IMR-90 (cell line): ENCODE data around the gene BCL2. TPM values are rescaled to one million over a fixed set of nuclear protein-coding genes. Genes with fewer than 3 reads are reported as not detected.

Experiments
- ATAC-seq: fragments of 200-7000 bp; cut with Tn5 transposase; 2 replicates; pipeline ENCODE4 v1.9.1; 2020; ENCODE audit warnings: low read depth, mild to moderate bottlenecking, moderate library complexity
- BruUV-seq: library from RNA; stranded (reverse); fragments of 400-500 nt; replicated peaks from 2 replicates; lab custom pipeline; 2021; lab: Mats Ljungman, UMichigan
- CTCF ChIA-PET: fragments of 300-600 bp; formaldehyde crosslinking; extraction: SDS; loops from one replicate; lab custom pipeline; 2021; ENCODE audit warnings: antibody characterized with exemption; lab: Yijun Ruan, JAX
- POLR2A ChIA-PET: fragments of 300-600 bp; sonication (Branson Sonifier 250); formaldehyde crosslinking; loops from one replicate; lab custom pipeline; 2022; ENCODE audit warnings: antibody characterized with exemption; ENCODE audit not compliant: unreplicated experiment; lab: Charles Lee
- DNase-seq: peaks from one replicate; pipeline ENCODE4 v3.0.0; 2013
- H2AFZ ChIP-seq: replicated peaks from 2 replicates; pipeline ENCODE3; 2013; ENCODE audit warnings: low read length, mild to moderate bottlenecking; ENCODE audit not compliant: poor library complexity
- H2AK5ac ChIP-seq: 2 replicates; pipeline ENCODE4 v1.6.1; 2013; ENCODE audit warnings: low read depth, low read length, inconsistent platforms
- H2AK9ac ChIP-seq: replicated peaks from 2 replicates; pipeline ENCODE3; 2013; ENCODE audit warnings: mild to moderate bottlenecking, low read depth, low read length, moderate library complexity; ENCODE audit not compliant: poor library complexity
- H2BK120ac ChIP-seq: 2 replicates; pipeline ENCODE4 v1.6.1; 2013; ENCODE audit warnings: low read depth, low read length, inconsistent platforms
- H2BK15ac ChIP-seq: 3 replicates; pipeline ENCODE4 v1.6.1; 2013; ENCODE audit warnings: low read depth, low read length, inconsistent platforms
- H2BK20ac ChIP-seq: 2 replicates; pipeline ENCODE4 v1.6.1; 2013; ENCODE audit warnings: low read depth, mild to moderate bottlenecking, inconsistent platforms, low read length, moderate library complexity
- H2BK5ac ChIP-seq: 2 replicates; pipeline ENCODE4 v1.6.1; 2013; ENCODE audit warnings: mild to moderate bottlenecking, low read depth, low read length, inconsistent platforms; ENCODE audit not compliant: poor library complexity, severe bottlenecking
- H3K14ac ChIP-seq: replicated peaks from 2 replicates; pipeline ENCODE4 v1.6.1; 2013; ENCODE audit warnings: low read depth, low read length, inconsistent platforms
- H3K18ac ChIP-seq: 2 replicates; pipeline ENCODE4 v1.6.1; 2013; ENCODE audit warnings: low read depth, low read length, control low read depth
- H3K23ac ChIP-seq: 2 replicates; pipeline ENCODE4 v1.6.1; 2013; ENCODE audit warnings: low read depth, low read length, inconsistent platforms
- H3K27ac ChIP-seq: 2 replicates; pipeline ENCODE4 v1.5.1; 2013; ENCODE audit warnings: mild to moderate bottlenecking, control low read depth, low read length; ENCODE audit not compliant: insufficient read depth
- H3K27me3 ChIP-seq: 2 replicates; pipeline ENCODE4 v1.6.1; 2013; ENCODE audit warnings: low read length; ENCODE audit not compliant: control insufficient read depth, insufficient read depth
- H3K36me3 ChIP-seq: 2 replicates; pipeline ENCODE4 v1.6.1; 2013; ENCODE audit warnings: low read length, mixed read lengths; ENCODE audit not compliant: control insufficient read depth, insufficient read depth
- H3K4ac ChIP-seq: 2 replicates; pipeline ENCODE4 v1.6.1; 2013; ENCODE audit warnings: low read depth, low read length, inconsistent platforms
- H3K4me1 ChIP-seq: 2 replicates; pipeline ENCODE4 v1.6.1; 2013; ENCODE audit warnings: low read length, mixed read lengths; ENCODE audit not compliant: control insufficient read depth, insufficient read depth
- H3K4me2 ChIP-seq: 2 replicates; pipeline ENCODE4 v1.6.1; 2013; ENCODE audit warnings: low read depth, mild to moderate bottlenecking, control low read depth, low read length, moderate library complexity
- H3K4me3 ChIP-seq: 2 replicates; pipeline ENCODE4 v1.5.1; 2013; ENCODE audit warnings: low read depth, mild to moderate bottlenecking, control low read depth, low read length, moderate library complexity; ENCODE audit not compliant: insufficient read depth
- H3K56ac ChIP-seq: 2 replicates; pipeline ENCODE4 v1.6.1; 2013; ENCODE audit warnings: low read length, inconsistent platforms; ENCODE audit not compliant: insufficient read depth; ENCODE audit errors: extremely low read depth
- H3K79me1 ChIP-seq, 2 experiments: 2 replicates each; pipeline ENCODE4 v1.6.1; 2013; ENCODE audit warnings: low read length in 2 of 2, inconsistent platforms in 1 of 2, low read depth in 1 of 2
- H3K9ac ChIP-seq: 2 replicates; pipeline ENCODE4 v1.6.1; 2013; ENCODE audit warnings: low read depth, low read length, control low read depth
- H3K9me1 ChIP-seq: 2 replicates; pipeline ENCODE4 v1.6.1; 2013; ENCODE audit warnings: low read length, inconsistent platforms; ENCODE audit not compliant: insufficient read depth
- H3K9me3 ChIP-seq: 2 replicates; pipeline ENCODE4 v1.6.1; 2013; ENCODE audit warnings: low read length; ENCODE audit not compliant: control insufficient read depth, insufficient read depth
- H4K20me1 ChIP-seq: 2 replicates; pipeline ENCODE4 v1.6.1; 2013; ENCODE audit warnings: low read length, inconsistent platforms; ENCODE audit not compliant: insufficient read depth
- H4K5ac ChIP-seq: 2 replicates; pipeline ENCODE4 v1.6.1; 2013; ENCODE audit warnings: mild to moderate bottlenecking, low read depth, low read length, control low read depth
- H4K8ac ChIP-seq, 2 experiments: 2 replicates each; pipeline ENCODE4 v1.6.1; 2013; ENCODE audit warnings: low read depth in 2 of 2, low read length in 2 of 2, control low read depth in 1 of 2, inconsistent platforms in 1 of 2
- H4K91ac ChIP-seq: 2 replicates; pipeline ENCODE4 v1.6.1; 2013; ENCODE audit warnings: low read depth, low read length, inconsistent platforms; ENCODE audit not compliant: insufficient read depth
- BHLHE40 ChIP-seq: fragments of 150-350 bp; IDR thresholded peaks from 2 replicates; pipeline ENCODE4 v1.6.1; 2016; ENCODE audit warnings: mild to moderate bottlenecking, low read depth, low read length
- CEBPB ChIP-seq: IDR thresholded peaks from 2 replicates; pipeline ENCODE4 v1.6.1; 2012; ENCODE audit warnings: low read depth, low read length, improper control_type of control experiment
- CHD1 ChIP-seq: IDR thresholded peaks from 2 replicates; pipeline ENCODE4 v1.6.1; 2012; ENCODE audit warnings: low read depth, low read length, improper control_type of control experiment
- FOS ChIP-seq: fragments of 150-350 bp; IDR thresholded peaks from 2 replicates; pipeline ENCODE4 v1.6.1; 2016; ENCODE audit warnings: low read depth, low read length
- MAFK ChIP-seq: IDR thresholded peaks from 2 replicates; pipeline ENCODE4 v1.6.1; 2012; ENCODE audit warnings: low read depth, low read length, improper control_type of control experiment
- MAZ ChIP-seq: IDR thresholded peaks from 2 replicates; pipeline ENCODE4 v1.6.1; 2012; ENCODE audit warnings: low read depth, mild to moderate bottlenecking, low read length, improper control_type of control experiment, moderate library complexity, borderline replicate concordance
- MXI1 ChIP-seq: IDR thresholded peaks from 2 replicates; pipeline ENCODE4 v1.6.1; 2012; ENCODE audit warnings: low read depth, mild to moderate bottlenecking, low read length, moderate library complexity, borderline replicate concordance
- NFE2L2 ChIP-seq: fragments of 150-350 bp; IDR thresholded peaks from 2 replicates; pipeline ENCODE4 v1.6.1; 2016; ENCODE audit warnings: low read depth, mild to moderate bottlenecking, low read length
- POLR2A ChIP-seq: IDR thresholded peaks from 2 replicates; pipeline ENCODE4 v1.6.1; 2012; ENCODE audit warnings: mild to moderate bottlenecking, low read depth, low read length
- RAD21 ChIP-seq: IDR thresholded peaks from 2 replicates; pipeline ENCODE4 v1.6.1; 2012; ENCODE audit warnings: low read length, improper control_type of control experiment
- RCOR1 ChIP-seq: IDR thresholded peaks from 2 replicates; pipeline ENCODE4 v1.6.1; 2012; ENCODE audit warnings: mild to moderate bottlenecking, low read length, improper control_type of control experiment; ENCODE audit not compliant: insufficient replicate concordance
- RFX5 ChIP-seq: IDR thresholded peaks from 2 replicates; pipeline ENCODE4 v1.8.0; 2012; ENCODE audit warnings: low read depth, mild to moderate bottlenecking, low read length, moderate library complexity
- SMC3 ChIP-seq: fragments of 150-350 bp; IDR thresholded peaks from 2 replicates; pipeline ENCODE4 v1.6.1; 2016; ENCODE audit warnings: low read depth, mild to moderate bottlenecking, antibody characterized with exemption, low read length, moderate library complexity
- WGBS, 2 experiments: methylation state at CpG; one replicate each; pipeline versions ENCODE4 v1.1.5 to v1.1.7; 2013; ENCODE audit warnings: missing lambda C conversion rate in 2 of 2; ENCODE audit not compliant: insufficient read length in 1 of 2; ENCODE audit errors: extremely low coverage in 2 of 2; 5-methylcytosine and 5-hydroxymethylcytosine counted together
- dilution Hi-C: fragments of 300-500 bp; cut with HindIII; formaldehyde crosslinking; loops from one replicate; pipeline ENCODE4 v1.14.3; 2018; ENCODE audit warnings: low sequenced_read_pairs; ENCODE audit not compliant: unreplicated experiment
- in situ Hi-C: fragments of 300-500 bp; cut with MboI; formaldehyde crosslinking; loops from 3 replicates; pipeline ENCODE4 v1.14.3; 2019; ENCODE audit warnings: low sequenced_read_pairs, inconsistent platforms, mixed read lengths
- intact Hi-C: fragments of 100-400 bp; cut with micrococcal nuclease; formaldehyde crosslinking; loops from 2 replicates; pipeline ENCODE4 v1.10.0; 2022
- polyA plus RNA-seq, 3 experiments: library from polyadenylated mRNA; depleted of rRNA; stranded (reverse); fragments of >200 nt; gene quantifications; 2 replicates each; pipeline ENCODE4 v1.2.3, GENCODE V29; 2012; ENCODE audit warnings: low replicate concordance in 1 of 3
- total RNA-seq: library from RNA; depleted of rRNA; stranded (reverse); fragments of >200 nt; gene quantifications from 2 replicates; pipeline ENCODE4 v1.2.3, GENCODE V29; 2012
- TF ChIP-seq, protein P1 (sequence below): fragments of 150-350 bp; IDR thresholded peaks from 2 replicates; pipeline ENCODE4 v1.6.1; 2017; ENCODE audit warnings: mild to moderate bottlenecking, antibody characterized with exemption, low read length, low read depth
- TF ChIP-seq, protein P2 (sequence below): conservative IDR thresholded peaks from 2 replicates; pipeline ENCODE4 v1.5.1; 2012; ENCODE audit warnings: mild to moderate bottlenecking, low read depth, low read length, improper control_type of control experiment
- TF ChIP-seq, protein P3 (sequence below): fragments of 150-350 bp; IDR thresholded peaks from 2 replicates; pipeline ENCODE4 v1.6.1; 2016; ENCODE audit warnings: low read depth, mild to moderate bottlenecking, low read length, moderate library complexity, borderline replicate concordance

BCL2 gene
- total and polyA plus RNA-seq, 2 of the 4 experiments (the other 2 are of a cell fraction): 0.24 to 0.54 TPM

DNA sequence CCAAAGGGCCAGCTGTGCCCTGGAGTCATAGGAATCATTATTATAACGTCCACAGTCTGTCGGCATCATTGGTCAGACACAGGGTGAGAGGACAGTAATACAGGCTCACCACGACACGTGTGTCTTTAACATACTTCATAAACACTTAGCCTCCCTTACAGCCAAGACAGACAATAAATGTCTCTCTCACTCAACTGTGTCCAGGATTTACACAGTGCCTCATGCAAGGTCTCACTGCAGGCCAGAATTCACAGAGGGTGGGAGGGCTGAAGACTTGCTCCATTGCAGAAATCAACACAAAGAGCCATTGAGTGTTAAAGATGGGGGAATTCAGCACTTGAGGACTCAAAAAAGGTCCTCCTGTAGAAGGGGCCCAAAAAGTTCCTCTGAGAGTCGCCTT lies 210.5 kb downstream of the BCL2 start:
- Histone ChIP-seq H3K18ac (no peak overlapping the region), H3K4ac (no peak overlapping the region), H2AK9ac (no peak overlapping the region), H4K5ac (no peak overlapping the region), H3K27me3 (peaks cover 9% of the 10 kb centered on the region), H2AFZ (no peak overlapping the region), H2BK15ac (no peak overlapping the region), H3K9me3 (no peaks in the 10 kb centered on the region), H3K36me3 (no peaks in the 10 kb centered on the region), H4K20me1 (no peaks in the 10 kb centered on the region), H3K9ac (no peak overlapping the region), H3K4me3 (no peak overlapping the region), H3K4me1 (no peaks in the 10 kb centered on the region), H3K56ac (no peak overlapping the region), H3K9me1 (no peaks in the 10 kb centered on the region), H2BK120ac (no peak overlapping the region), H3K23ac (no peak overlapping the region), H3K14ac (no peak overlapping the region), H2BK20ac (no peak overlapping the region), H2AK5ac (no peak overlapping the region), H3K4me2 (no peak overlapping the region), H3K27ac (no peak overlapping the region), H4K91ac (no peak overlapping the region), H4K8ac (no peak overlapping the region), H2BK5ac (no peak overlapping the region), H3K79me1 (no peaks in the 10 kb centered on the region)
- in situ Hi-C loops: no loop called here
- ChIA-PET CTCF (no interaction called here), POLR2A (no interaction called here)
- dilution Hi-C loops: no loop called here
- intact Hi-C loops: no loop called here
- TF ChIP-seq RAD21: no peak
- TF ChIP-seq CHD1: no peak
- TF ChIP-seq MAFK: no peak
- no peak for TF ChIP-seq MXI1
- TF ChIP-seq SMC3: no peak
- TF ChIP-seq POLR2A: no peak
- TF ChIP-seq, protein P1, sequence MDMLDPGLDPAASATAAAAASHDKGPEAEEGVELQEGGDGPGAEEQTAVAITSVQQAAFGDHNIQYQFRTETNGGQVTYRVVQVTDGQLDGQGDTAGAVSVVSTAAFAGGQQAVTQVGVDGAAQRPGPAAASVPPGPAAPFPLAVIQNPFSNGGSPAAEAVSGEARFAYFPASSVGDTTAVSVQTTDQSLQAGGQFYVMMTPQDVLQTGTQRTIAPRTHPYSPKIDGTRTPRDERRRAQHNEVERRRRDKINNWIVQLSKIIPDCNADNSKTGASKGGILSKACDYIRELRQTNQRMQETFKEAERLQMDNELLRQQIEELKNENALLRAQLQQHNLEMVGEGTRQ: no peak
- TF ChIP-seq, protein P2, sequence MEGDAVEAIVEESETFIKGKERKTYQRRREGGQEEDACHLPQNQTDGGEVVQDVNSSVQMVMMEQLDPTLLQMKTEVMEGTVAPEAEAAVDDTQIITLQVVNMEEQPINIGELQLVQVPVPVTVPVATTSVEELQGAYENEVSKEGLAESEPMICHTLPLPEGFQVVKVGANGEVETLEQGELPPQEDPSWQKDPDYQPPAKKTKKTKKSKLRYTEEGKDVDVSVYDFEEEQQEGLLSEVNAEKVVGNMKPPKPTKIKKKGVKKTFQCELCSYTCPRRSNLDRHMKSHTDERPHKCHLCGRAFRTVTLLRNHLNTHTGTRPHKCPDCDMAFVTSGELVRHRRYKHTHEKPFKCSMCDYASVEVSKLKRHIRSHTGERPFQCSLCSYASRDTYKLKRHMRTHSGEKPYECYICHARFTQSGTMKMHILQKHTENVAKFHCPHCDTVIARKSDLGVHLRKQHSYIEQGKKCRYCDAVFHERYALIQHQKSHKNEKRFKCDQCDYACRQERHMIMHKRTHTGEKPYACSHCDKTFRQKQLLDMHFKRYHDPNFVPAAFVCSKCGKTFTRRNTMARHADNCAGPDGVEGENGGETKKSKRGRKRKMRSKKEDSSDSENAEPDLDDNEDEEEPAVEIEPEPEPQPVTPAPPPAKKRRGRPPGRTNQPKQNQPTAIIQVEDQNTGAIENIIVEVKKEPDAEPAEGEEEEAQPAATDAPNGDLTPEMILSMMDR: no peak
- TF ChIP-seq, protein P3, sequence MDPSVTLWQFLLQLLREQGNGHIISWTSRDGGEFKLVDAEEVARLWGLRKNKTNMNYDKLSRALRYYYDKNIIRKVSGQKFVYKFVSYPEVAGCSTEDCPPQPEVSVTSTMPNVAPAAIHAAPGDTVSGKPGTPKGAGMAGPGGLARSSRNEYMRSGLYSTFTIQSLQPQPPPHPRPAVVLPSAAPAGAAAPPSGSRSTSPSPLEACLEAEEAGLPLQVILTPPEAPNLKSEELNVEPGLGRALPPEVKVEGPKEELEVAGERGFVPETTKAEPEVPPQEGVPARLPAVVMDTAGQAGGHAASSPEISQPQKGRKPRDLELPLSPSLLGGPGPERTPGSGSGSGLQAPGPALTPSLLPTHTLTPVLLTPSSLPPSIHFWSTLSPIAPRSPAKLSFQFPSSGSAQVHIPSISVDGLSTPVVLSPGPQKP: no peak
- TF ChIP-seq BHLHE40: no peak
- TF ChIP-seq NFE2L2: no peak
- no peak for TF ChIP-seq MAZ
- TF ChIP-seq FOS: no peak
- TF ChIP-seq RFX5: no peak
- TF ChIP-seq CEBPB: no peak
- TF ChIP-seq RCOR1: no peak
- WGBS, 2 experiments: no CpG with 5 or more reads among the region's 5 CpGs
- ATAC-seq (no peak), DNase-seq (no peak)
- BruUV-seq: no TSS peak
